Activated CD8-positive, alpha-beta memory T cell treated with anti-CD3 and anti-CD28 coated beads for 36 hours (primary cell): ENCODE data around the gene RAD9B. TPM values are rescaled to one million over a fixed set of nuclear protein-coding genes. Genes with fewer than 3 reads are reported as not detected.
"Not testable (repeated sequence)": the region's sequence is repeated elsewhere in the genome, so short reads cannot be mapped to it uniquely, and the experiment has no call there.

Source experiments
- CTCF ChIA-PET: fragments of 350-600 bp; sonication (Branson Sonifier 250); formaldehyde crosslinking; loops from one replicate; lab custom pipeline; 2021; ENCODE audit warnings: antibody characterized with exemption; lab: Charles Lee
- POLR2A ChIA-PET: fragments of 350-600 bp; sonication (Branson Sonifier 250); formaldehyde crosslinking; loops from one replicate; lab custom pipeline; 2021; ENCODE audit warnings: antibody characterized with exemption; lab: Charles Lee
- total RNA-seq, 2 experiments: library from RNA; stranded (reverse); gene quantifications; one replicate each; pipeline ENCODE4 v1.2.3, GENCODE V29; 2021

Gene RAD9B
- total RNA-seq = 1 to 10 TPM in 1 of 2 experiments, under 1 TPM in 1; 0.95 to 1.3 TPM

- CTCF ChIA-PET = interaction anchor here (0.6 to 2.2 kb wide), 5 partner anchors 32 to 112 kb away, joined by 3 to 8 read pairs (median 4); partner anchors contain the start of genes ARPC3 and TCTN1
- POLR2A ChIA-PET = interaction anchor here (0.6 to 2.7 kb wide), 5 partner anchors 33 to 274 kb away, joined by 3 to 18 read pairs (median 4); partner anchors contain the start of genes ARPC3, FAM216A, GPN3 and TCTN1
Observed at GRCh38 chr12:110501752-110502738, at the start of gene RAD9B, which contains the start of gene VPS29. TSS of gene RAD9B (plus strand) at chr12:110502331. CDS start at chr12:110502338, 7 bp downstream. TSS of gene VPS29 (minus strand) at chr12:110502111. CDS start at chr12:110502051, 60 bp downstream.

- CTCF ChIA-PET = interaction anchor here (1.4 to 1.5 kb wide), 2 partner anchors 15 to 22 kb away, joined by 4 to 5 read pairs; partner anchors contain the start of genes FAM216A and GPN3
- POLR2A ChIA-PET = no interaction called here
Observed at GRCh38 chr12:110453569-110454296, 48.4 kb upstream of the RAD9B start.

- ChIA-PET CTCF (interaction anchor here (0.6 kb wide), 1 partner anchor 214 kb away, joined by 3 read pairs; no protein-coding TSS in a partner anchor), POLR2A (interaction anchor here (0.5 to 1.1 kb wide), 2 partner anchors 10 to 19 kb away, joined by 3 to 4 read pairs; partner anchors contain the start of gene FAM216A)
Observed at GRCh38 chr12:110458756-110459155, 43.4 kb upstream of the RAD9B start.

- POLR2A ChIA-PET = not testable (repeated sequence)
- CTCF ChIA-PET = interaction anchor here (1.2 kb wide), 1 partner anchor 11 kb away, joined by 4 read pairs; the partner anchor contains the start of gene ARPC3
Observed at GRCh38 chr12:110461189-110461588, 40.9 kb upstream of the RAD9B start.

GRCh38 chr12:110465024-110465423 is 37.1 kb upstream of the RAD9B start:
- POLR2A ChIA-PET = no interaction called here
- CTCF ChIA-PET = interaction anchor here (0.8 to 1.6 kb wide), 2 partner anchors 34 to 135 kb away, joined by 3 read pairs; no protein-coding TSS in a partner anchor

- POLR2A ChIA-PET = not testable (repeated sequence)
- CTCF ChIA-PET = interaction anchor here (0.6 to 7.5 kb wide), 7 partner anchors 15 to 148 kb away, joined by 3 to 52 read pairs (median 3); partner anchors contain the start of genes ARPC3 and TCTN1
Observed at GRCh38 chr12:110465765-110466164, 36.4 kb upstream of the RAD9B start.

- ChIA-PET POLR2A (no interaction called here), CTCF (interaction anchor here (0.9 to 7.5 kb wide), 3 partner anchors 16 to 147 kb away, joined by 3 to 52 read pairs (median 13); partner anchors contain the start of genes ARPC3 and TCTN1)
Observed at GRCh38 chr12:110466791-110467190, 35.3 kb upstream of the RAD9B start.

GRCh38 chr12:110467847-110468213 is 34.3 kb upstream of the RAD9B start:
- ChIA-PET POLR2A (interaction anchor here (1.0 to 2.1 kb wide), 4 partner anchors 18 to 146 kb away, joined by 4 to 21 read pairs (median 14); partner anchors contain the start of genes ARPC3, RAD9B, TCTN1 and VPS29), CTCF (interaction anchor here (0.9 to 7.5 kb wide), 7 partner anchors 14 to 134 kb away, joined by 3 to 52 read pairs (median 4); partner anchors contain the start of gene ARPC3)

GRCh38 chr12:110468214-110469048 is 33.7 kb upstream of the RAD9B start, which contains the start of the genes FAM216A and GPN3:
TSS of gene FAM216A (plus strand) at chr12:110468845. CDS start at chr12:110468876, 31 bp downstream.
TSS of gene GPN3 (minus strand) at chr12:110468257. CDS start at chr12:110468203, 54 bp downstream.
- ChIA-PET CTCF (interaction anchor here (0.9 to 7.5 kb wide), 15 partner anchors 14 to 307 kb away, joined by 3 to 52 read pairs (median 4); partner anchors contain the start of gene ARPC3), POLR2A (interaction anchor here (0.6 to 2.1 kb wide), 9 partner anchors 9 to 369 kb away, joined by 3 to 21 read pairs (median 4); partner anchors contain the start of genes ARPC3, PPP1CC, RAD9B and TCTN1)

- POLR2A ChIA-PET = interaction anchor here (0.6 kb wide), 1 partner anchor 107 kb away, joined by 5 read pairs; no protein-coding TSS in a partner anchor
- CTCF ChIA-PET = no interaction called here
Observed at GRCh38 chr12:110475426-110475825, 26.7 kb upstream of the RAD9B start.

- POLR2A ChIA-PET = interaction anchor here (0.6 kb wide), 1 partner anchor 82 kb away, joined by 4 read pairs; no protein-coding TSS in a partner anchor
- CTCF ChIA-PET = interaction anchor here (2.3 kb wide), 1 partner anchor 102 kb away, joined by 8 read pairs; no protein-coding TSS in a partner anchor
Observed at GRCh38 chr12:110498984-110499706, 3.0 kb upstream of the RAD9B start.

GRCh38 chr12:110501399-110501751 is 756 bp upstream of the RAD9B start:
- POLR2A ChIA-PET = interaction anchor here (0.6 to 2.7 kb wide), 3 partner anchors 33 to 128 kb away, joined by 4 to 18 read pairs (median 12); partner anchors contain the start of genes ARPC3, FAM216A and GPN3
- CTCF ChIA-PET = interaction anchor here (1.3 to 2.2 kb wide), 4 partner anchors 11 to 100 kb away, joined by 4 to 8 read pairs (median 6); partner anchors contain the start of gene ARPC3

GRCh38 chr12:110503432-110503831 is 1.3 kb downstream of the RAD9B start:
- ChIA-PET POLR2A (no interaction called here), CTCF (interaction anchor here (1.1 to 1.9 kb wide), 2 partner anchors 10 to 99 kb away, joined by 3 to 6 read pairs; no protein-coding TSS in a partner anchor)

- ChIA-PET CTCF (interaction anchor here (0.6 to 1.0 kb wide), 2 partner anchors 27 to 100 kb away, joined by 3 read pairs; no protein-coding TSS in a partner anchor), POLR2A (no interaction called here)
Observed at GRCh38 chr12:110505332-110505731, 3.2 kb downstream of the RAD9B start.

GRCh38 chr12:110508071-110508586 is 6.0 kb downstream of the RAD9B start:
- ChIA-PET POLR2A (interaction anchor here (0.7 kb wide), 1 partner anchor 13 kb away, joined by 3 read pairs; no protein-coding TSS in a partner anchor), CTCF (interaction anchor here (2.5 kb wide), 1 partner anchor 93 kb away, joined by 15 read pairs; no protein-coding TSS in a partner anchor)
